GM19035 (cell line): ENCODE data around the gene PLEKHA5.

ENCODE experiments used
- ATAC-seq: cut with Tn5 transposase; IDR thresholded peaks from one replicate; pipeline ENCODE4 v1.9.1; 2021; ENCODE audit not compliant: unreplicated experiment

Gene PLEKHA5

GRCh38 chr12:19198272-19198671 is 68.7 kb downstream of the PLEKHA5 start:
- ATAC-seq = no peak

GRCh38 chr12:19199332-19199731 is 69.8 kb downstream of the PLEKHA5 start:
- no peak for ATAC-seq

- no peak for ATAC-seq
These were observed 70.7 kb downstream of the PLEKHA5 start for GRCh38 chr12:19200261-19200660.

- ATAC-seq = no peak
These were observed 72.1 kb downstream of the PLEKHA5 start for GRCh38 chr12:19201661-19202060.

DNA sequence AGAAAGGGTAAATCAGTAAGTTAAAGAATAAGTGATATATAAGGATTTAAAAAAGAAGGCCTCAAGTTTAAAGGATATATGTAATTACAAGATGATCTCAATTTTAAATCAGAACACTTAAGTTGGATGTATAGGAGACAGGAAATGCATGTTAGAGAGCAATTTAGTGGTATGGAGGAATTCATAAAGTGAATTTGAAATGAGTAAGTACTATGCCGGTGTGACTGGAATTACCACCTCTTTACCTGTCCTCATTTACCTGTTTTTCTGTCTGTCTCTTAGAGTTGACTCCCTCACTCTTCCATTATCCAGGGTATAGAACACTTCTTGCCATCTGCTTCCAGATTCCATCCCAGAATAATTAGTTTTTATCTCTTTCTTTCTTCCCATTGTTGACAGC is 73.5 kb downstream of the PLEKHA5 start:
- no peak for ATAC-seq

- ATAC-seq = no peak
These were observed 74.3 kb downstream of the PLEKHA5 start for GRCh38 chr12:19203539-19204506.

DNA sequence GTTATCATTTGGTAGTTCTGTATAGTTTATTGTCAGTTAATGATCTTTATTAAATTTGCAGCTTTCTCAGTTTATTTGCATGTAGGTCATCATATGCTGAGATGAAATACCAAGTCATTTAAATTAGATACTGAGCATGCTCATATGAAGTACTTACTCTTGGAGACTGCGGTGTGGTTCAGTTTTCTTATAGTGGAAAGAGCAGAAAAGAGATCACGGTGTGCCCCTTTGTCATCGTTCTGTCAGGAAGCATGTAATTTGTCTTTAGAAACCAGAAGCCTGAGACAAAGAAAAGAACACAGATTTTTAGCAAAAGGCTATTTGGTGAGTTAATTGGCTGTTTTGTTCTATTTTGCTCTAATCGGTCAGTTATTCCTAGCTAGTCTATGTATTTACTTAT is 75.6 kb downstream of the PLEKHA5 start:
- ATAC-seq = no peak

GRCh38 chr12:19206493-19207077 is 77.1 kb downstream of the PLEKHA5 start:
- no peak for ATAC-seq

GRCh38 chr12:19208456-19208855 is 78.9 kb downstream of the PLEKHA5 start:
- ATAC-seq = no peak

- no peak for ATAC-seq
These were observed 80.1 kb downstream of the PLEKHA5 start for GRCh38 chr12:19209661-19210060.

GRCh38 chr12:19211802-19212201 is 82.3 kb downstream of the PLEKHA5 start:
- no peak for ATAC-seq

GRCh38 chr12:19212245-19212644 is 82.7 kb downstream of the PLEKHA5 start:
- ATAC-seq = no peak

DNA sequence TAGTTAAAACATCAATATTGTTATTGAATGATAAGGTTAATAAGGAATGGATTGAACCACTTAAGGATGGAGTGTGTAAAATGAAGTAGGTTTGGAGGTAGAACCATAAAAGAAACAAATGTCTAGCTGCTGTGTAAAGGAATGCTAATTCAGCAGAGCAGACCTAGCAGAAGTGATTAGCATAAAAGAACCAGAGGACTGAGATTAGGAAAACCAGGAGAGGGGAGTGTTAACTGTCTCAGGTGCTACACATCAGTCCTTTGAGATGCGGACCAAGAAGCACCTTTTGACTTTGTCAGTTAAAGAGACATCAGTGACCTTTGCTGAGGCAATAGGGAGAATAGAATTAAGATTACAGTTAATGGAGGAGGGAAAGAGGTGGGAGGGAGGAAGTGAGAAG is 84.5 kb downstream of the PLEKHA5 start:
- ATAC-seq = no peak

GRCh38 chr12:19215115-19215514 is 85.6 kb downstream of the PLEKHA5 start:
- ATAC-seq = no peak

DNA sequence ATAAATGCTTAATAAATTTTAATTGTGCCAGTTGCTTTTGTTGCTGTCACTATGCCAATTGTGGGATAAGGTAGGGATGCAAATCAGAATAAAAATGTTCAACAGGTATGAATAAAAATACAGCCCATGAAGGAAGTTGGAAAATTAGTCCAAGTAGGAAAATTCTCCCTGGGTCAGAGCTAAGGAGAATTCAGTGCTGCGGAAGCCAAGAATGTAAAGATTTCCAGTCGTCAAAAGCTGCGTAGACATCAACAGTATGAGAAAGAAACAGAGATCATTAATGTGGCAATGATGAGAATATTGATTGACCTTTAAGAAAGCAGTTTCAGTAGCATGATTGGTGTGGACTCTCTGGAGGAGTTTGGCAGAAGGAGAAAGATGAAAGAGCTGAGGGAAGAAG is 87.9 kb downstream of the PLEKHA5 start:
- ATAC-seq = no peak

- no peak for ATAC-seq
These were observed 90.7 kb downstream of the PLEKHA5 start for GRCh38 chr12:19220205-19220604.

DNA sequence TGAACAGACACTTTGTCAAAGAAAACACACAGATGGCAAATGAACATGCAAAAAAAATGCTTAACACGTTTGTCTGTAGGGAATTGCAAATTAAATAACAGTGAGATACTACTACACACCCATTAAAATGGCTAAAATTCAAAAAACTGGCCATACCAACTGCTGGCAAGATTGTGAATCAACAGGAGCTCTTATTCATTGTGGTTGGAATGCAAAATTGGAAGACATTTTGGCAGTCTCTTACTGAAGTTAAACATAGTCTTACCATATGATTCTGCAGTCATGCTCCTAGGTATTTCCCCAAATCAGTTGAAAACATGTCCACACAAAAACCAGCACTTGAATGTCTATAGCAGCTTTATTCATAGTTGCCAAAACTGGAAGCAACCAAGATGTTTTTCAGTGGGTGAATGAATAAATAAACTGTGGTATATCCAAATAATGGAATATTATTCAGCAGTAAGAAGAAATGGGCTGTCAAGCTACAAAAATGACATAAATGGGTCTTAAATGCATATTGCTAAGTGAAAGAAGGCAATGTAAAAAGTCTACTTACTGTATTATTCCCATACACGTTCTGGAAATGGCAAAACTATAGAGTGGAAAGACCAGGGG is 91.4 kb downstream of the PLEKHA5 start:
- no peak for ATAC-seq

DNA sequence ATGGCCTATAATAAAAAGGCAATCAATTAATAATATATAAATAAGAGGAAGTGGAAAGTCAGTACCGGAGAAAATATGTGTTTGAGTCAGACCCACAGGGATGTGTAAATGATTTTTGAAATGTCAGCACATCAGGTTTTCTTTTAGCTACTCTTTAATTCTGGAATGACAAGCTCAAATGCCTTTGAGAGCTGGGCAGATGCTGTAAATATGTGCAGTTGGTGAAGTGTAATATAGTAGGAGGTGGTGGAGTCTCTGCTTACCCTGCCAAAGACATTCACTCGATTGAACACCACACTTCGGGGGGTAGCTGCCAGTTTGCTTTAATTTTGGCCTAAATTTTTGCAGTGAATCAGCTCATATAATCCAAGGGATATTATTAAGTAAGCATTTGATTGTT is 93.0 kb downstream of the PLEKHA5 start:
- no peak for ATAC-seq

GRCh38 chr12:19223018-19223417 is 93.5 kb downstream of the PLEKHA5 start:
- ATAC-seq = no peak

DNA sequence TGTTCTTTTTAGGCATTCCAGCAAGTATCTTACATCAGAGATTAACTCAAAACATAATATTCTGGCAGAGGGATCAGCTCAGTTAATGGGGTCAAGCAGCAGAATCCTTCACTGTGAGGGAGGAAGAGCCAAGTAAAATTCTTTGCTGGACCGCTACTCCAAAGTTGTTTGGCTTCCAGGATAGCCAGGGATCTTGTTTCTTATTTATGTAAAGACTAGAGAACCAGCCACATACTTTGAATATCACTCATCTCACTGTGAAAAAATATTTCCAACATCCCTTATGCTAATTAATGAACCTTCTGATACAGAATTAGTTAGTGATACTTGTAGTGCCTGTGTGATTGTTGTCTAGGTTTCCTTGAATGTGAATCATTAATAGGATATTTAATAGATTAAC is 94.2 kb downstream of the PLEKHA5 start:
- no peak for ATAC-seq

GRCh38 chr12:19224746-19225145 is 95.2 kb downstream of the PLEKHA5 start:
- ATAC-seq = no peak
